Spleen (tissue), 11 donors: ENCODE measurements around the gene STXBP6. TPM values are rescaled to one million over a fixed set of nuclear protein-coding genes. Genes with fewer than 3 reads are reported as not detected.

Experiments
- DNase-seq: peaks from one replicate; pipeline ENCODE4 v3.0.0-alpha.2; 2020
- H3K27ac ChIP-seq, 8 donors: fragments of 200-600 bp; sonication (generic) in 7 of 8; 1 replicate in 4 of 8; 2 replicates in 4 of 8; pipeline versions ENCODE4 v1.5.0 to v1.8.0; 2016 to 2021; ENCODE audit warnings: inconsistent platforms in 4 of 8, mild to moderate bottlenecking in 4 of 8, moderate library complexity in 1 of 8
- H3K27me3 ChIP-seq, 7 donors: fragments of 200-600 bp; sonication (generic) in 6 of 7; replicated peaks in 1 of 7; 1 replicate in 4 of 7; 2 replicates in 3 of 7; pipeline versions ENCODE4 v1.5.0 to v1.8.0; 2016 to 2021; ENCODE audit warnings: inconsistent platforms in 3 of 7, mild to moderate bottlenecking in 1 of 7
- H3K36me3 ChIP-seq, 6 donors: fragments of 200-600 bp; sonication (generic) in 5 of 6; 1 replicate in 4 of 6; 2 replicates in 2 of 6; pipeline versions ENCODE4 v1.5.0 to v1.8.0; 2016 to 2021; ENCODE audit warnings: inconsistent platforms in 2 of 6
- H3K4me1 ChIP-seq, 6 donors: fragments of 200-600 bp; sonication (generic) in 5 of 6; 1 replicate in 3 of 6; 2 replicates in 3 of 6; pipeline versions ENCODE4 v1.5.0 to v1.8.0; 2016 to 2021; ENCODE audit warnings: inconsistent platforms in 3 of 6
- H3K4me3 ChIP-seq, 8 donors: fragments of 200-600 bp; sonication (generic) in 7 of 8; 1 replicate in 4 of 8; 2 replicates in 4 of 8; pipeline versions ENCODE4 v1.5.0 to v1.8.0; 2016 to 2021; ENCODE audit warnings: inconsistent platforms in 4 of 8, mild to moderate bottlenecking in 4 of 8, moderate library complexity in 2 of 8
- H3K9me3 ChIP-seq, 8 donors: fragments of 200-600 bp; sonication (generic) in 7 of 8; 1 replicate in 4 of 8; 2 replicates in 4 of 8; pipeline versions ENCODE4 v1.5.0 to v1.8.0; 2016 to 2021; ENCODE audit warnings: inconsistent platforms in 4 of 8
- CTCF ChIP-seq, 11 experiments: fragments of 200-600 bp in 7 of 11; fragments of 450-650 bp in 4 of 11; sonication (generic) in 4 of 11; IDR thresholded peaks in 8 of 11; conservative IDR thresholded peaks in 3 of 11; 1 replicate in 7 of 11; 2 replicates in 4 of 11; pipeline versions ENCODE4 v1.4.0 to v1.8.0; 2016 to 2021; ENCODE audit warnings: antibody characterized with exemption in 11 of 11, inconsistent platforms in 4 of 11, mild to moderate bottlenecking in 1 of 11
- POLR2A ChIP-seq, 3 donors: fragments of 450-650 bp; IDR thresholded peaks; one replicate each; pipeline ENCODE4 v1.5.1; 2017; ENCODE audit warnings: antibody characterized with exemption in 3 of 3, mild to moderate bottlenecking in 1 of 3
- POLR2AphosphoS5 ChIP-seq, 3 donors: sonication (generic); formaldehyde crosslinking; IDR thresholded peaks; one replicate each; pipeline ENCODE4 v1.5.1; 2017; ENCODE audit warnings: antibody characterized with exemption in 3 of 3
- WGBS, 5 donors: extraction: QIAGEN DNeasy Blood & Tissue Kit in 3 of 5; methylation state at CpG; one replicate each; pipeline versions ENCODE4 v1.1.5 to v1.1.7; 2013 to 2018; 5-methylcytosine and 5-hydroxymethylcytosine counted together
- intact Hi-C: fragments of 100-400 bp; cut with DNase I; formaldehyde crosslinking; loops from one replicate; pipeline ENCODE4 v1.15.0; 2023; ENCODE audit warnings: low total_unique reads
- polyA plus RNA-seq, 3 donors: library from polyadenylated mRNA; stranded (reverse); fragments of 200-250 nt; gene quantifications; one replicate each; pipeline ENCODE4 v1.2.1, GENCODE V29; 2013
- total RNA-seq, 7 donors: library from RNA; depleted of rRNA in 3 of 7; stranded (reverse); fragments of >200 nt in 3 of 7; fragmentation: NEBNext Ultra II Directional in 4 of 7; extraction: Animal tissue kit (Norgen Biotek cat#: 25700) in 4 of 7; gene quantifications; one replicate each; pipeline versions ENCODE4 v1.1.0 to v1.2.1, GENCODE V29; 2016 to 2021
- donor health status: healthy with polysubstance abuse.
- donor health status: DM: no; HTN: no; CAD: no; lungs with moderate emphysema.
- donor health status: DM: no; HTN: no; CAD: no.
- donor health status: Bipolar disorder and iron deficiency.
- donor health status: healthy.
- donor health status: DM: no; HTN: no; CAD: no.
- donor health status: DM: yes; HTN: yes; CAD: no.

The STXBP6 gene
- total and polyA plus RNA-seq, 10 donors = 0.76 to 1.4 (median 0.87) TPM

DNA sequence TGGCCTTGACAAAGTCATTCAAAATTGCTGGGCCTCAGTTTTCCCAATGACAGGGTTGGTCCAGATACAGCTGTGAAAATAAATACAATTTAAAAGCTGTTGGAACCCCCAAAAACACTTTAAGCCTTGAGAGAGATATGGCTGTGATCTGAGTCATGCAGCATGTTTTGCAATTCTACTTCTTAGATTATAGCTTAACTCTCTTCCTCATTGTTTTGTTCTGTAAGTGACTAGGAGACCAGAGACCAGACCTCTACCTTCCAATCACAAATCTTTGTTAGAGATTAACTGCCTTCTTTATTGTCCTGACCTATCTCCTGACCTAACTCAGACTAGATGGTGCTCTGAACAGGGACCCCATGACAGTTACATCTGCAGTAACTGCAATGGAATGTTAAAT, 198.1 kb downstream of the STXBP6 start:
- no peak overlapping the region for H3K27ac ChIP-seq
- no peaks in the 10 kb centered on the region for H3K9me3 ChIP-seq
- DNase-seq = no peak
- H3K36me3 ChIP-seq = no peaks in the 10 kb centered on the region
- TF ChIP-seq POLR2AphosphoS5 (IDR thresholded peaks at IDR 0.05) = no peak
- TF ChIP-seq POLR2A (IDR thresholded peaks at IDR 0.05) = no peak
- TF ChIP-seq CTCF (IDR thresholded peaks at IDR 0.05 in 8 of 11, conservative IDR thresholded peaks at IDR 0.05 in 3 of 11) = no peak
- H3K27me3 ChIP-seq = peaks cover 0 to 7% (median 0%) of the 10 kb centered on the region in 7 donors
- no peak overlapping the region for H3K4me3 ChIP-seq
- no peaks in the 10 kb centered on the region for H3K4me1 ChIP-seq
- intact Hi-C loops = no loop called here

GRCh38 chr14:24851406-24851805, 198.5 kb downstream of the STXBP6 start:
- Histone ChIP-seq H3K4me3 (no peak overlapping the region), H3K27me3 (peaks cover 0 to 7% (median 0%) of the 10 kb centered on the region in 7 donors), H3K27ac (no peak overlapping the region), H3K9me3 (no peaks in the 10 kb centered on the region), H3K4me1 (no peaks in the 10 kb centered on the region), H3K36me3 (no peaks in the 10 kb centered on the region)
- intact Hi-C loops = no loop called here
- DNase-seq = no peak
- WGBS, 5 donors = 77 to 88% (median 86%) methylated on average over 4 of the region's 4 CpGs
- TF ChIP-seq CTCF (IDR thresholded peaks at IDR 0.05 in 8 of 11, conservative IDR thresholded peaks at IDR 0.05 in 3 of 11) (no peak), POLR2A (IDR thresholded peaks at IDR 0.05) (no peak), POLR2AphosphoS5 (IDR thresholded peaks at IDR 0.05) (no peak)

GRCh38 chr14:24850072-24850471, 199.9 kb downstream of the STXBP6 start:
- H3K4me1 ChIP-seq = no peaks in the 10 kb centered on the region
- intact Hi-C loops = no loop called here
- DNase-seq = no peak
- no peak overlapping the region for H3K4me3 ChIP-seq
- H3K9me3 ChIP-seq = no peaks in the 10 kb centered on the region
- H3K27me3 ChIP-seq = peaks cover 0 to 7% (median 0%) of the 10 kb centered on the region in 7 donors
- no peaks in the 10 kb centered on the region for H3K36me3 ChIP-seq
- WGBS, 5 donors = 91 to 98% (median 94%) methylated on average over 2 of the region's 2 CpGs
- no peak for TF ChIP-seq POLR2AphosphoS5 (IDR thresholded peaks at IDR 0.05)
- TF ChIP-seq POLR2A (IDR thresholded peaks at IDR 0.05) = no peak
- no peak overlapping the region for H3K27ac ChIP-seq

GRCh38 chr14:24849471-24849870, 200.5 kb downstream of the STXBP6 start:
- no peak overlapping the region for H3K4me3 ChIP-seq
- H3K9me3 ChIP-seq = no peaks in the 10 kb centered on the region
- 82 to 96% (median 91%) methylated on average over 2 of the region's 2 CpGs for WGBS, 5 donors
- no peak overlapping the region for H3K27ac ChIP-seq
- peaks cover 0 to 7% (median 0%) of the 10 kb centered on the region in 7 donors for H3K27me3 ChIP-seq
- DNase-seq = no peak
- no peaks in the 10 kb centered on the region for H3K36me3 ChIP-seq
- intact Hi-C loops = no loop called here
- no peaks in the 10 kb centered on the region for H3K4me1 ChIP-seq
- TF ChIP-seq POLR2AphosphoS5 (IDR thresholded peaks at IDR 0.05) (no peak), CTCF (IDR thresholded peaks at IDR 0.05 in 8 of 11, conservative IDR thresholded peaks at IDR 0.05 in 3 of 11) (no peak), POLR2A (IDR thresholded peaks at IDR 0.05) (no peak)
